NCI-H1417 (cell line): ENCODE measurements around the gene PIEZO1.
"Not testable (repeated sequence)": the region's sequence is repeated elsewhere in the genome, so short reads cannot be mapped to it uniquely, and the experiment has no call there.

ENCODE experiments used
- DNase-seq, 3 experiments: peaks; one replicate each; lab custom pipeline; 2025; lab: John Stamatoyannopoulos, UW

PIEZO1 gene

GRCh38 chr16:88781140-88782077, 3.6 kb downstream of the PIEZO1 start:
- no peak for DNase-seq

- no peak for DNase-seq
Observed at GRCh38 chr16:88780142-88781062, 4.6 kb downstream of the PIEZO1 start.

GRCh38 chr16:88779406-88780141, 5.4 kb downstream of the PIEZO1 start:
- DNase-seq, result no peak

- no peak for DNase-seq
Observed at GRCh38 chr16:88778541-88779065, 6.4 kb downstream of the PIEZO1 start.

- no peak for DNase-seq
Observed at GRCh38 chr16:88778271-88778525, 6.8 kb downstream of the PIEZO1 start.

- no peak for DNase-seq
Observed at GRCh38 chr16:88777471-88778270, 7.3 kb downstream of the PIEZO1 start.

- DNase-seq, result no peak
Observed at GRCh38 chr16:88775825-88776224, 9.2 kb downstream of the PIEZO1 start.

GRCh38 chr16:88774544-88775393, 10.3 kb downstream of the PIEZO1 start:
- DNase-seq, result no peak

GRCh38 chr16:88773812-88774291, 11.2 kb downstream of the PIEZO1 start:
- peak in 1 of 3 experiments; percentile 10 for DNase-seq

- peak in 1 of 3 experiments; percentile 16 for DNase-seq
Observed at GRCh38 chr16:88772871-88773811, 11.9 kb downstream of the PIEZO1 start.

- DNase-seq, result not testable (repeated sequence)
Observed at GRCh38 chr16:88771781-88772180, 13.2 kb downstream of the PIEZO1 start.

- no peak for DNase-seq
Observed at GRCh38 chr16:88771294-88771772, 13.7 kb downstream of the PIEZO1 start.

GRCh38 chr16:88770461-88771293, 14.3 kb downstream of the PIEZO1 start:
- peak; percentile 31 to 66 (median 38) for DNase-seq

- DNase-seq, result peak; percentile 23 to 69 (median 60)
Observed at GRCh38 chr16:88769617-88770460, 15.2 kb downstream of the PIEZO1 start.

- peak in 2 of 3 experiments; percentile 26 to 62 for DNase-seq
Observed at GRCh38 chr16:88768071-88768783, 16.8 kb downstream of the PIEZO1 start.

- DNase-seq, result no peak
Observed at GRCh38 chr16:88767546-88768070, 17.4 kb downstream of the PIEZO1 start.
